GM12878 (cell line): Measurements from ENCODE around the gene CPLX1. TPM values are rescaled to one million over a fixed set of nuclear protein-coding genes. Genes with fewer than 3 reads are reported as not detected.
A peak's percentile ranks its signal among the peaks of the same experiment; 100 is the strongest.

ENCODE experiments used
- ATAC-seq: fragments of 200-7000 bp; cut with Tn5 transposase; 3 replicates; pipeline ENCODE4 v1.9.1; 2020; ENCODE audit warnings: mild to moderate bottlenecking, moderate library complexity
- BruUV-seq: library from RNA; stranded (reverse); fragments of 400-500 nt; replicated peaks from 2 replicates; lab custom pipeline; 2021; lab: Mats Ljungman, UMichigan
- CTCF ChIA-PET: fragments of 300-600 bp; sonication (Branson Sonifier 250); formaldehyde crosslinking; extraction: SDS; loops from one replicate; lab custom pipeline; 2021; ENCODE audit warnings: inconsistent platforms; lab: Yijun Ruan, JAX
- POLR2A ChIA-PET: fragments of 350-600 bp; formaldehyde crosslinking; extraction: SDS; loops from one replicate; lab custom pipeline; 2021; ENCODE audit warnings: inconsistent platforms; lab: Charles Lee
- RAD21 ChIA-PET: fragments of 300-600 bp; sonication (Branson Sonifier 250); formaldehyde crosslinking; loops from one replicate; lab custom pipeline; 2023; ENCODE audit warnings: antibody characterized with exemption; ENCODE audit not compliant: unreplicated experiment; lab: Charles Lee
- SMC1A ChIA-PET: fragments of 300-600 bp; sonication (Branson Sonifier 250); formaldehyde crosslinking; loops from one replicate; lab custom pipeline; 2023; ENCODE audit not compliant: unreplicated experiment, uncharacterized antibody; lab: Charles Lee
- DNase-seq: peaks from one replicate; pipeline ENCODE4 v3.0.0-alpha.2; 2011; ENCODE audit warnings: low read depth, low spot score
- FAIRE-seq: peaks from 3 replicates; lab custom pipeline; 2011; peaks lifted over from hg19 to GRCh38; lab: Jason Lieb, UNC
- H2AFZ ChIP-seq: 2 replicates; pipeline ENCODE4 v1.6.0; 2011; ENCODE audit warnings: low read depth, low read length, control low read depth; ENCODE audit not compliant: control insufficient read depth
- H3K27ac ChIP-seq: 2 replicates; pipeline ENCODE4 v1.5.1; 2011; ENCODE audit warnings: control low read depth; ENCODE audit not compliant: control insufficient read depth, insufficient read depth
- H3K27me3 ChIP-seq, 2 experiments: replicated peaks in 1 of 2; 2 replicates each; pipeline versions ENCODE4 v1.6.0 to v1.6.1; 2011; ENCODE audit warnings: low read length in 1 of 2; ENCODE audit not compliant: control insufficient read depth in 2 of 2, insufficient read depth in 2 of 2
- H3K36me3 ChIP-seq, 2 experiments: 2 replicates each; pipeline ENCODE4 v1.5.1; 2011; ENCODE audit warnings: low read length in 1 of 2; ENCODE audit not compliant: control insufficient read depth in 2 of 2, insufficient read depth in 2 of 2
- H3K4me1 ChIP-seq: 2 replicates; pipeline ENCODE4 v1.6.1; 2011; ENCODE audit warnings: mild to moderate bottlenecking, low read length, moderate library complexity, mixed read lengths; ENCODE audit not compliant: control insufficient read depth, insufficient read depth
- H3K4me2 ChIP-seq: 2 replicates; pipeline ENCODE4 v1.6.0; 2011; ENCODE audit warnings: control low read depth; ENCODE audit not compliant: control insufficient read depth, insufficient read depth
- H3K4me3 ChIP-seq: fragments of 200-600 bp; sonication (generic); 2 replicates; pipeline ENCODE4 v1.5.1; 2016
- H3K79me2 ChIP-seq: 2 replicates; pipeline ENCODE4 v1.6.0; 2011; ENCODE audit warnings: low read length; ENCODE audit not compliant: control insufficient read depth, insufficient read depth
- H3K9ac ChIP-seq: 2 replicates; pipeline ENCODE4 v1.8.0; 2011; ENCODE audit warnings: low read length, control low read depth, mixed read lengths; ENCODE audit not compliant: control insufficient read depth, insufficient read depth
- H3K9me3 ChIP-seq: replicated peaks from 3 replicates; pipeline ENCODE4 v1.5.1; 2011; ENCODE audit warnings: mild to moderate bottlenecking, low read length; ENCODE audit not compliant: control insufficient read depth, insufficient read depth
- H4K20me1 ChIP-seq: 2 replicates; pipeline ENCODE4 v1.6.0; 2011; ENCODE audit not compliant: control insufficient read depth, insufficient read depth
- ASH2L ChIP-seq: fragments of 300-600, 200-600 bp; sonication (generic); IDR thresholded peaks from 2 replicates; pipeline ENCODE4 v1.6.1; 2017; ENCODE audit warnings: low read depth, mild to moderate bottlenecking, borderline replicate concordance
- ATF7 ChIP-seq: fragments of 450-650 bp; IDR thresholded peaks from 2 replicates; pipeline ENCODE4 v1.6.1; 2016; ENCODE audit warnings: low read depth, mild to moderate bottlenecking
- BHLHE40 ChIP-seq, 2 experiments: fragments of 450-650 bp in 1 of 2; IDR thresholded peaks; 2 replicates each; pipeline ENCODE4 v1.6.1; 2011 to 2017; ENCODE audit warnings: low read depth in 2 of 2, borderline replicate concordance in 1 of 2, improper control_type of control experiment in 1 of 2, low read length in 1 of 2, mild to moderate bottlenecking in 1 of 2
- BMI1 ChIP-seq: fragments of 450-650 bp; IDR thresholded peaks from 2 replicates; pipeline ENCODE4 v1.6.1; 2016; ENCODE audit warnings: mild to moderate bottlenecking, moderate library complexity, borderline replicate concordance
- CREM ChIP-seq: IDR thresholded peaks from 2 replicates; pipeline ENCODE4 v1.6.1; 2014; ENCODE audit warnings: antibody characterized with exemption, low read depth
- EED ChIP-seq: sonication (generic); IDR thresholded peaks from 2 replicates; pipeline ENCODE4 v1.6.1; 2016; ENCODE audit warnings: antibody characterized with exemption, low read depth
- EZH2 ChIP-seq: IDR thresholded peaks from 2 replicates; pipeline ENCODE4 v1.6.1; 2012; ENCODE audit warnings: low read depth, mild to moderate bottlenecking, control low read depth, inconsistent platforms, low read length, borderline replicate concordance; ENCODE audit not compliant: control insufficient read depth
- IKZF2 ChIP-seq, 2 experiments: fragments of 450-650 bp; IDR thresholded peaks; 2 replicates each; pipeline ENCODE4 v1.6.1; 2017; ENCODE audit warnings: mild to moderate bottlenecking in 2 of 2, moderate library complexity in 2 of 2
- NR2C2 ChIP-seq: IDR thresholded peaks from 2 replicates; pipeline ENCODE4 v1.6.1; 2011; ENCODE audit warnings: borderline replicate concordance, low read depth; ENCODE audit not compliant: control insufficient read depth, insufficient read length
- POLR2A ChIP-seq: IDR thresholded peaks from 2 replicates; pipeline ENCODE4 v1.6.1; 2011; ENCODE audit warnings: low read depth, mild to moderate bottlenecking, low read length
- POLR2AphosphoS5 ChIP-seq: IDR thresholded peaks from 2 replicates; pipeline ENCODE4 v1.6.1; 2011; ENCODE audit warnings: mild to moderate bottlenecking, low read length, inconsistent platforms
- RUNX3 ChIP-seq: IDR thresholded peaks from 2 replicates; pipeline ENCODE4 v1.6.1; 2012; ENCODE audit warnings: low read length, inconsistent platforms
- TCF12 ChIP-seq: IDR thresholded peaks from 2 replicates; pipeline ENCODE4 v1.6.1; 2011; ENCODE audit warnings: low read depth, mild to moderate bottlenecking, low read length
- WGBS: methylation state at CpG from one replicate; pipeline ENCODE4 v1.1.6; 2016; ENCODE audit warnings: low lambda C conversion rate; ENCODE audit not compliant: insufficient replicate concordance, insufficient coverage; ENCODE audit errors: missing lambda C conversion rate; 5-methylcytosine and 5-hydroxymethylcytosine counted together
- in situ Hi-C: fragments of 300-500 bp; cut with MboI; formaldehyde crosslinking; loops from 9 replicates; pipeline ENCODE4 v1.14.3; 2018; ENCODE audit warnings: mixed read lengths
- intact Hi-C: fragments of 100-400 bp; cut with micrococcal nuclease; formaldehyde crosslinking; loops from one replicate; pipeline ENCODE4 v1.14.2; 2022; ENCODE audit not compliant: unreplicated experiment
- polyA plus RNA-seq, 11 experiments: library from polyadenylated mRNA; depleted of rRNA in 4 of 11; unstranded in 6 of 11; stranded (reverse) in 5 of 11; fragments of >200 nt; fragmentation: Nextera tagmentation in 4 of 11; fragmentation: Illumina TruSeq in 1 of 11; extraction: Ambion mirVana in 4 of 11; extraction: Trizol in 1 of 11; gene quantifications; 1 replicate in 1 of 11; 2 replicates in 10 of 11; pipeline versions ENCODE4 v1.2.1 to v1.2.3, GENCODE V29; 2011 to 2016; ENCODE audit warnings: inconsistent platforms in 2 of 11, missing spikeins in 2 of 11, low read depth in 1 of 11
- total RNA-seq, 4 experiments: library from RNA; depleted of rRNA in 3 of 4; stranded (reverse); fragments of >200 nt in 3 of 4; fragmentation: Illumina TruSeq in 1 of 4; extraction: Trizol in 1 of 4; gene quantifications; 2 replicates each; pipeline versions ENCODE4 v1.2.1 to v1.2.3, GENCODE V29; 2013 to 2021
- TF ChIP-seq, protein P1 (sequence below): IDR thresholded peaks from 2 replicates; pipeline ENCODE4 v1.6.1; 2011; ENCODE audit warnings: low read depth, low read length, improper control_type of control experiment, borderline replicate concordance
- TF ChIP-seq, protein P2 (sequence below): IDR thresholded peaks from 2 replicates; pipeline ENCODE4 v1.6.1; 2011; ENCODE audit warnings: borderline replicate concordance, low read depth, mild to moderate bottlenecking, moderate library complexity, mixed read lengths, low read length; ENCODE audit not compliant: insufficient read depth; ENCODE audit errors: extremely low read length
- TF ChIP-seq, protein P3 (sequence below): fragments of 450-650 bp; IDR thresholded peaks from 2 replicates; pipeline ENCODE4 v1.6.1; 2017; ENCODE audit warnings: mild to moderate bottlenecking, low read depth, inconsistent platforms; ENCODE audit not compliant: poor library complexity, severe bottlenecking
- TF ChIP-seq, protein P4 (sequence below): fragments of 450-650 bp; IDR thresholded peaks from 2 replicates; pipeline ENCODE4 v1.6.1; 2017; ENCODE audit warnings: low read depth, mild to moderate bottlenecking, moderate library complexity
- TF ChIP-seq, protein P5 (sequence below): IDR thresholded peaks from 2 replicates; pipeline ENCODE4 v1.6.1; 2012; ENCODE audit warnings: low read depth, low read length, improper control_type of control experiment

Gene CPLX1
- total and polyA plus RNA-seq, 10 of the 15 experiments (the other 5 are each of a cell fraction or from before 2014, with no cell fraction given): 0.04 to 1.2 (median 0.13) TPM; not detected in 5

DNA sequence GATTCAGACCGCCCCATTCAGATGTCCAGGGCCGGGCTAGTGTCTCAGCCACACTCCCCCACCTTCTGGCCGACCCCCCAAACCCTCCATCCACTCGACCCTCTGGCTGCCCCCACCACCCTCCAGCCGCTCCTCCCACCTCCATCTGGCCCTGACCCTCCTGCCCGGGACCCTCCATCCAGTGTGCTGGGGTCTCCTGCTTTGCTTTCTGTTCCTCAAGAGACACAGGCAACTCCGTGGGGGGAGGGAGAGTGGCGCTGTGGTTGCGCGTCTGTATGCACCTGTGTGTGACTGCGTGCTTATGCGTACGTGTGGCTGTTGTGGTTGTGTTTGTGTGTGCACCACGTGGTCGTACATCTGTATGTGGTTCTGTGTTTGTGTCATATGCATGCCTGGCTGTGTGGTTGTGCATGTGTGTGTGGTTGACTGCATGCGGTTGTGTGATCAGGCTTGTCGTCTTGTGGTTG lies 33.3 kb downstream of the CPLX1 start:
- no peaks in the 10 kb centered on the region for H3K79me2 ChIP-seq
- ChIA-PET SMC1A (no interaction called here), RAD21 (interaction anchor here (1.0 kb wide), 1 partner anchor 194 kb away, joined by 4 read pairs; the partner anchor contains the start of gene IDUA), POLR2A (no interaction called here), CTCF (no interaction called here)
- H3K9me3 ChIP-seq: no peaks in the 10 kb centered on the region
- H3K27ac ChIP-seq: no peak overlapping the region
- intact Hi-C loops: no loop called here
- peak overlapping the region; percentile 33 for H2AFZ ChIP-seq
- BruUV-seq: no TSS peak
- H4K20me1 ChIP-seq: no peaks in the 10 kb centered on the region
- H3K4me2 ChIP-seq: peak overlapping the region; percentile 87
- H3K4me3 ChIP-seq: peak overlapping the region; percentile 51; the same call in 1 of the 2 replicates
- 10% methylated on average over 15 of the region's 17 CpGs for WGBS
- DNase-seq: no peak
- peak; percentile 89 for FAIRE-seq
- in situ Hi-C loops: no loop called here
- H3K9ac ChIP-seq: no peak overlapping the region
- ATAC-seq: peak; percentile 62
- H3K27me3 ChIP-seq: peaks cover 0 to 2% of the 10 kb centered on the region in 2 experiments; a peak in 2 of 4 replicates
- peaks cover 35% of the 10 kb centered on the region for H3K4me1 ChIP-seq
- no peaks in the 10 kb centered on the region for H3K36me3 ChIP-seq
- TF ChIP-seq EED: no peak
- TF ChIP-seq, protein P1, sequence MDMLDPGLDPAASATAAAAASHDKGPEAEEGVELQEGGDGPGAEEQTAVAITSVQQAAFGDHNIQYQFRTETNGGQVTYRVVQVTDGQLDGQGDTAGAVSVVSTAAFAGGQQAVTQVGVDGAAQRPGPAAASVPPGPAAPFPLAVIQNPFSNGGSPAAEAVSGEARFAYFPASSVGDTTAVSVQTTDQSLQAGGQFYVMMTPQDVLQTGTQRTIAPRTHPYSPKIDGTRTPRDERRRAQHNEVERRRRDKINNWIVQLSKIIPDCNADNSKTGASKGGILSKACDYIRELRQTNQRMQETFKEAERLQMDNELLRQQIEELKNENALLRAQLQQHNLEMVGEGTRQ: peak; percentile 11; the same call in 1 of the 2 replicates
- TF ChIP-seq BHLHE40 (IDR thresholded peaks at IDR 0.05; ENCODE audit: borderline replicate concordance in 1 of 2, low read depth in 2 of 2, low read length in 1 of 2): peak; percentile 91 to 94
- TF ChIP-seq POLR2AphosphoS5: no peak
- no peak for TF ChIP-seq POLR2A
- 0 out of 2 replicates have a peak, but pooled peaks have one; percentile 37 for TF ChIP-seq CREM
- TF ChIP-seq ATF7: peak; percentile 68
- no peak for TF ChIP-seq ASH2L
- TF ChIP-seq EZH2: no peak
- TF ChIP-seq, protein P2, sequence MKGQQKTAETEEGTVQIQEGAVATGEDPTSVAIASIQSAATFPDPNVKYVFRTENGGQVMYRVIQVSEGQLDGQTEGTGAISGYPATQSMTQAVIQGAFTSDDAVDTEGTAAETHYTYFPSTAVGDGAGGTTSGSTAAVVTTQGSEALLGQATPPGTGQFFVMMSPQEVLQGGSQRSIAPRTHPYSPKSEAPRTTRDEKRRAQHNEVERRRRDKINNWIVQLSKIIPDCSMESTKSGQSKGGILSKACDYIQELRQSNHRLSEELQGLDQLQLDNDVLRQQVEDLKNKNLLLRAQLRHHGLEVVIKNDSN: peak; percentile 69
- TF ChIP-seq NR2C2: no peak
- TF ChIP-seq BMI1: no peak
- TF ChIP-seq IKZF2 (IDR thresholded peaks at IDR 0.05): peak; percentile 36 to 71; a peak in 3 of 4 replicates
- TF ChIP-seq RUNX3: peak; percentile 96
- TF ChIP-seq, protein P3, sequence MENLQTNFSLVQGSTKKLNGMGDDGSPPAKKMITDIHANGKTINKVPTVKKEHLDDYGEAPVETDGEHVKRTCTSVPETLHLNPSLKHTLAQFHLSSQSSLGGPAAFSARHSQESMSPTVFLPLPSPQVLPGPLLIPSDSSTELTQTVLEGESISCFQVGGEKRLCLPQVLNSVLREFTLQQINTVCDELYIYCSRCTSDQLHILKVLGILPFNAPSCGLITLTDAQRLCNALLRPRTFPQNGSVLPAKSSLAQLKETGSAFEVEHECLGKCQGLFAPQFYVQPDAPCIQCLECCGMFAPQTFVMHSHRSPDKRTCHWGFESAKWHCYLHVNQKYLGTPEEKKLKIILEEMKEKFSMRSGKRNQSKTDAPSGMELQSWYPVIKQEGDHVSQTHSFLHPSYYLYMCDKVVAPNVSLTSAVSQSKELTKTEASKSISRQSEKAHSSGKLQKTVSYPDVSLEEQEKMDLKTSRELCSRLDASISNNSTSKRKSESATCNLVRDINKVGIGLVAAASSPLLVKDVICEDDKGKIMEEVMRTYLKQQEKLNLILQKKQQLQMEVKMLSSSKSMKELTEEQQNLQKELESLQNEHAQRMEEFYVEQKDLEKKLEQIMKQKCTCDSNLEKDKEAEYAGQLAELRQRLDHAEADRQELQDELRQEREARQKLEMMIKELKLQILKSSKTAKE: peak; percentile 25
- TF ChIP-seq, protein P4, sequence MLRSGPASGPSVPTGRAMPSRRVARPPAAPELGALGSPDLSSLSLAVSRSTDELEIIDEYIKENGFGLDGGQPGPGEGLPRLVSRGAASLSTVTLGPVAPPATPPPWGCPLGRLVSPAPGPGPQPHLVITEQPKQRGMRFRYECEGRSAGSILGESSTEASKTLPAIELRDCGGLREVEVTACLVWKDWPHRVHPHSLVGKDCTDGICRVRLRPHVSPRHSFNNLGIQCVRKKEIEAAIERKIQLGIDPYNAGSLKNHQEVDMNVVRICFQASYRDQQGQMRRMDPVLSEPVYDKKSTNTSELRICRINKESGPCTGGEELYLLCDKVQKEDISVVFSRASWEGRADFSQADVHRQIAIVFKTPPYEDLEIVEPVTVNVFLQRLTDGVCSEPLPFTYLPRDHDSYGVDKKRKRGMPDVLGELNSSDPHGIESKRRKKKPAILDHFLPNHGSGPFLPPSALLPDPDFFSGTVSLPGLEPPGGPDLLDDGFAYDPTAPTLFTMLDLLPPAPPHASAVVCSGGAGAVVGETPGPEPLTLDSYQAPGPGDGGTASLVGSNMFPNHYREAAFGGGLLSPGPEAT: peak; percentile 67
- peak; percentile 91 for TF ChIP-seq TCF12
- TF ChIP-seq, protein P5, sequence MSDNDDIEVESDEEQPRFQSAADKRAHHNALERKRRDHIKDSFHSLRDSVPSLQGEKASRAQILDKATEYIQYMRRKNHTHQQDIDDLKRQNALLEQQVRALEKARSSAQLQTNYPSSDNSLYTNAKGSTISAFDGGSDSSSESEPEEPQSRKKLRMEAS: peak; percentile 58; the same call in 1 of the 2 replicates
